ENCODE measurements around the gene RBP5.

RBP5 gene

GRCh38 chr12:7091171-7091570 is 37.5 kb downstream of the RBP5 start:
- no peak for DNase-seq
- H3K27ac Mint-ChIP-seq: no peak overlapping the region
- peaks cover 27% of the 10 kb centered on the region for H3K4me1 Mint-ChIP-seq
- TF ChIP-seq CTCF (IDR thresholded peaks at IDR 0.05): no peak
- no peak overlapping the region for H3K4me3 Mint-ChIP-seq
- H3K27me3 Mint-ChIP-seq (ENCODE audit: low read depth, poor library complexity): peaks cover 21% of the 10 kb centered on the region
- no peaks in the 10 kb centered on the region for H3K36me3 Mint-ChIP-seq (ENCODE audit: low read depth)
- no peaks in the 10 kb centered on the region for H3K9me3 Mint-ChIP-seq

- no peak for TF ChIP-seq CTCF (IDR thresholded peaks at IDR 0.05)
- Mint-ChIP-seq H3K27ac (no peak overlapping the region), H3K9me3 (no peaks in the 10 kb centered on the region), H3K4me3 (no peak overlapping the region), H3K4me1 (peaks cover 27% of the 10 kb centered on the region), H3K27me3 (ENCODE audit: low read depth, poor library complexity) (peaks cover 21% of the 10 kb centered on the region), H3K36me3 (ENCODE audit: low read depth) (no peaks in the 10 kb centered on the region)
- no peak for DNase-seq
Observed at GRCh38 chr12:7090222-7090998, 38.3 kb downstream of the RBP5 start.

GRCh38 chr12:7089196-7089871 is 39.4 kb downstream of the RBP5 start:
- peaks cover 18% of the 10 kb centered on the region for H3K27me3 Mint-ChIP-seq (ENCODE audit: low read depth, poor library complexity)
- no peaks in the 10 kb centered on the region for H3K9me3 Mint-ChIP-seq
- DNase-seq: no peak

GRCh38 chr12:7083125-7083524 is 45.6 kb downstream of the RBP5 start:
- DNase-seq: no peak
- Mint-ChIP-seq H3K9me3 (peaks cover 6% of the 10 kb centered on the region), H3K27ac (no peak overlapping the region), H3K4me3 (no peak overlapping the region), H3K27me3 (ENCODE audit: low read depth, poor library complexity) (peaks cover 5% of the 10 kb centered on the region), H3K36me3 (ENCODE audit: low read depth) (peaks cover 7% of the 10 kb centered on the region), H3K4me1 (no peaks in the 10 kb centered on the region)
- TF ChIP-seq CTCF (IDR thresholded peaks at IDR 0.05): no peak

More at GRCh38 chr12:7089196-7089871, 39.4 kb downstream of the RBP5 start:
- H3K27ac Mint-ChIP-seq: no peak overlapping the region
- no peak for TF ChIP-seq CTCF (IDR thresholded peaks at IDR 0.05)
- H3K4me3 Mint-ChIP-seq: no peak overlapping the region
- no peaks in the 10 kb centered on the region for H3K36me3 Mint-ChIP-seq (ENCODE audit: low read depth)
- H3K4me1 Mint-ChIP-seq: peaks cover 27% of the 10 kb centered on the region

GRCh38 chr12:7081037-7081436 is 47.7 kb downstream of the RBP5 start:
- H3K27me3 Mint-ChIP-seq (ENCODE audit: low read depth, poor library complexity): peaks cover 6% of the 10 kb centered on the region
- H3K36me3 Mint-ChIP-seq (ENCODE audit: low read depth): peaks cover 7% of the 10 kb centered on the region
- no peak for DNase-seq
- H3K4me3 Mint-ChIP-seq: no peak overlapping the region
- no peak overlapping the region for H3K27ac Mint-ChIP-seq
- H3K9me3 Mint-ChIP-seq: peaks cover 6% of the 10 kb centered on the region
- TF ChIP-seq CTCF (IDR thresholded peaks at IDR 0.05): no peak
- no peaks in the 10 kb centered on the region for H3K4me1 Mint-ChIP-seq

GRCh38 chr12:7079826-7080125 is 48.9 kb downstream of the RBP5 start:
- H3K27me3 Mint-ChIP-seq (ENCODE audit: low read depth, poor library complexity): peaks cover 6% of the 10 kb centered on the region
- no peak overlapping the region for H3K27ac Mint-ChIP-seq
- DNase-seq: no peak
- no peaks in the 10 kb centered on the region for H3K4me1 Mint-ChIP-seq
- peaks cover 7% of the 10 kb centered on the region for H3K36me3 Mint-ChIP-seq (ENCODE audit: low read depth)
- no peak for TF ChIP-seq CTCF (IDR thresholded peaks at IDR 0.05)
- peaks cover 6% of the 10 kb centered on the region for H3K9me3 Mint-ChIP-seq
- no peak overlapping the region for H3K4me3 Mint-ChIP-seq
